Measurements from ENCODE around the gene ZNF771. TPM values are rescaled to one million over a fixed set of nuclear protein-coding genes. Genes with fewer than 3 reads are reported as not detected.
A peak's percentile ranks its signal among the peaks of the same experiment; 100 is the strongest.

Gene ZNF771
- polyA plus RNA-seq, 4 donors, result 2.5 to 5.3 (median 3.6) TPM

DNA sequence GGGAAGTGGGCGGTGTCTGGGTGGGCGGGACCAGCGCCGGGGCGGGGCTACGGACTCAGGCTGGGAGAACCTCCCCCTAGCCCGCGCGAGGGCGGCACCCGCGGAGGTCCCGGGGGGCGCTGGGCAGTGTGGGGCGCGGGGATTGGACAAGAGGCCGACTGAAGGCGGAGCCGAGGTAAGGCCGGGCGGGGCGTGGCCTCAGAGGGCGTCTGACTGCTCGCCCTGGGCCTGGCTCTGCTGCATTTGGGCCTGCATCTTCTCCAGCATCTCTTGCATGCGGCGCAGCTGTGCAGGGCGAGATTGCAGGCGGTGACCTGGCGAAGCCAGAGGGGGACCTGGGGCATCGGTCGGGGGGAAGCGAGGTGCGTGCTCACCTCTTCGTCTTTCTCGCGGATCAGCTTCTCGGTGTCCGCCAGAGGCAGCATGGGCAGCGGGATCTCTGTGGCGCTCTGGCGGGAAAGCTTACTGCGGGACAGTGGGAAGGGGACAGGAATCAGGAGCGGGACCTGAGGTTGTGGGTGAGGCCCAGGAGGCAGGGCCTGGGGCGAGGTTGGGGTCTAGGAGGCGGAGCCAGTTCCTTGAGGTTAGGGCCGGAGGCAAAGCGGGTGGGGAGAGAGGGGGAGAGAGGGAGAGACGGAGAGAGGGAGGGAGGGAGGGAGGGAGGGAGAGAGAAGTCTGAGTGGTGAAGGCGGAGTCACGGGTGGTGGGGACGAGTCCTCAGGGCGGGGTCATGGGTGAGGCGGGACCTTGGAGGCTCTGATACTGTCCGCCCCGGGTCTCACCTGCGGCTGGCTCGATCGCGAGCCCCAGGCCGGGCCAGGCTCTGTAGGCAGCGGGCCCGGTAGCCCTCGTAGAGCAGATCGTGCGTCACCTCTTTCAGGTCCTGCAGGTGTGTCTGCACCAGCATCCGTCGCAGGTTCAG is 28.9 kb upstream of the ZNF771 start:
- WGBS, 3 donors, result 1% methylated on average over 51 to 67 of the region's 67 CpGs
- peak; percentile 98 to 99 for DNase-seq
- peaks cover 2 to 20% (median 5%) of the 10 kb centered on the region in 3 donors for H3K4me1 ChIP-seq (ENCODE audit: control insufficient read depth in 3 of 3, insufficient read depth in 2 of 3, low read depth in 1 of 3, low read length in 2 of 3)
- H3K36me3 ChIP-seq (ENCODE audit: control insufficient read depth in 3 of 3, insufficient read depth in 2 of 3, low read depth in 1 of 3, low read length in 3 of 3), result peaks cover 0 to 7% (median 0%) of the 10 kb centered on the region in 3 donors
- no peaks in the 10 kb centered on the region for H3K9me3 ChIP-seq (ENCODE audit: control insufficient read depth in 2 of 2, insufficient read depth in 1 of 2, low read depth in 1 of 2, low read length in 1 of 2)
- H3K27me3 ChIP-seq (ENCODE audit: control insufficient read depth in 3 of 3, insufficient read depth in 3 of 3, low read length in 3 of 3), result no peaks in the 10 kb centered on the region
- FAIRE-seq, result no peak
- peak overlapping the region; percentile 35 to 94 (median 65) for H3K4me3 ChIP-seq (ENCODE audit: low read depth in 1 of 3, low read length in 3 of 3)
- peak overlapping the region; percentile 82 to 100 (median 100) for H3K27ac ChIP-seq (ENCODE audit: low read depth in 1 of 3, low read length in 2 of 3)

DNA sequence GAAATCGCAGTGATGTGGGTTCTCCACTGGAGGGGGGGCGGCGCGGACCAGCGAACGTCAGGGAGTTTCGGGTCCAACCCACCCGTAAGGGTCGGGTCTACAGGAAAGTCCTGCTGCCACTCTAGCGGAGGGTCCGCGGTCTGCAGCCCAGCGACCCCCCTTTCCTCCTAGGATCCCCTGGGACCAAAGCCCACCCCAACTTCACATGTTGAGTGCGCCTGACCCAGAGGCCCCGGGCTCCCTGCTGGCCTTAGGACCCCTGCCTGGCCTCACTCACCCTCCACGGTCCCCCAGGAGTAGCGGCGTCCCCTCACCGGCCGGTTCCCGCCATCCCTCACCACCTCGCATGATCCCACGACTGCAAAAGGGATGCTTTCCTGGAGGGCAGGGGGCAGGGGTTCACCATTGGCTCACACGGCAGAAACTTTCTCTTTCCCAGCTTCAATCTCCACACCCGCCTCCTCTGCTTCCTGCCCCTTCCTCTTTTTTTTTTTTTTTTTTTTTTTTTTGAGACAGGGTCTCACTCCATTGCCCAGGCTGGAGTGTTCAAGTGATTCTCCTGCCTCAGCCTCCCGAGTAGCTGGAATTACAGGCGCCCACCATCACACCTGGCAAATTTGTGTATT is 28.1 kb upstream of the ZNF771 start:
- peak overlapping the region; percentile 82 to 100 (median 96) for H3K27ac ChIP-seq (ENCODE audit: low read depth in 1 of 3, low read length in 2 of 3)
- FAIRE-seq (no peak), DNase-seq (no peak)
- peaks cover 0 to 7% (median 0%) of the 10 kb centered on the region in 3 donors for H3K36me3 ChIP-seq (ENCODE audit: control insufficient read depth in 3 of 3, insufficient read depth in 2 of 3, low read depth in 1 of 3, low read length in 3 of 3)
- H3K27me3 ChIP-seq (ENCODE audit: control insufficient read depth in 3 of 3, insufficient read depth in 3 of 3, low read length in 3 of 3), result no peaks in the 10 kb centered on the region
- WGBS, 3 donors, result 29 to 35% (median 35%) methylated on average over 27 of the region's 27 CpGs
- no peaks in the 10 kb centered on the region for H3K9me3 ChIP-seq (ENCODE audit: control insufficient read depth in 2 of 2, insufficient read depth in 1 of 2, low read depth in 1 of 2, low read length in 1 of 2)
- H3K4me3 ChIP-seq (ENCODE audit: low read depth in 1 of 3, low read length in 3 of 3), result peak overlapping the region; percentile 25 to 71 (median 52)
- H3K4me1 ChIP-seq (ENCODE audit: control insufficient read depth in 3 of 3, insufficient read depth in 2 of 3, low read depth in 1 of 3, low read length in 2 of 3), result peaks cover 2 to 20% (median 5%) of the 10 kb centered on the region in 3 donors

DNA sequence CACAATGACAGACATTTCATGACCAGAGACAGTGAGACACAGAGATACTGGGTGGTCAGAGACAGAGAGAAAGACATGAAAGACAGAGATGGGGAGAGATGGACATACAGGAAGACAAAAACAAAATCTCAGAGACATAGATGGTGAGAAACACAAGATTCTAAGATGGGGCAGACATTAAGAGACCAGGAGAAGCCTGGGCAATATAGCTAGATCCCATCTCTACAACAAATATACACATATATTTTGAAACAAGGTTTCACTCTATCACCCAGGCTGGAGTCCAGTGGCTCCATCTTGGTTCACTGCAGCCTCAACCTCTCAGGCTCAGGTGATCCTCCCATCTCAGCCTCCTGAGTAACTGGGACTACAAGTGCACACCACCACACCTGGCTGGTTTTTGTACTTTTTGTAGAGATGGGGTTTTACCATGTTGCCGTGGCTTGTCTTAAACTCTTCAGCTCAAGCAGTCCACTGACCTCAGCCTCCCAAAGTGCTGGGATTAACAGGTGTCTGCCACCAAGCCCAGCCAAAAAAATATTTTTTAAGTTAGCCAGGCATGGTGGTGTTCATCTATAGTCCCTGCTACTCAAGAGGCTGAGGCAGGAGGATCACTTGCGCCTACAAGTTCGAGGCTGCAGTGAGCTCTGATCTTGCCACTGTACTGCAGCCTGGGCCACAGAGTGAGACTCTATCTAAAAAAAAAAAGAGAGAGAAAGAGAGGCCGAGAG is 27.2 kb upstream of the ZNF771 start:
- Histone ChIP-seq H3K4me1 (ENCODE audit: control insufficient read depth in 3 of 3, insufficient read depth in 2 of 3, low read depth in 1 of 3, low read length in 2 of 3) (peaks cover 2 to 20% (median 5%) of the 10 kb centered on the region in 3 donors), H3K4me3 (ENCODE audit: low read depth in 1 of 3, low read length in 3 of 3) (no peak overlapping the region), H3K9me3 (ENCODE audit: control insufficient read depth in 2 of 2, insufficient read depth in 1 of 2, low read depth in 1 of 2, low read length in 1 of 2) (no peaks in the 10 kb centered on the region), H3K36me3 (ENCODE audit: control insufficient read depth in 3 of 3, insufficient read depth in 2 of 3, low read depth in 1 of 3, low read length in 3 of 3) (peaks cover 0 to 7% (median 0%) of the 10 kb centered on the region in 3 donors), H3K27me3 (ENCODE audit: control insufficient read depth in 3 of 3, insufficient read depth in 3 of 3, low read length in 3 of 3) (no peaks in the 10 kb centered on the region), H3K27ac (ENCODE audit: low read depth in 1 of 3, low read length in 2 of 3) (peak overlapping the region in 1 of 3 donors; percentile 11)
- DNase-seq (no peak), FAIRE-seq (no peak)
- WGBS, 3 donors, result 83 to 97% (median 89%) methylated on average over 4 of the region's 4 CpGs

DNA sequence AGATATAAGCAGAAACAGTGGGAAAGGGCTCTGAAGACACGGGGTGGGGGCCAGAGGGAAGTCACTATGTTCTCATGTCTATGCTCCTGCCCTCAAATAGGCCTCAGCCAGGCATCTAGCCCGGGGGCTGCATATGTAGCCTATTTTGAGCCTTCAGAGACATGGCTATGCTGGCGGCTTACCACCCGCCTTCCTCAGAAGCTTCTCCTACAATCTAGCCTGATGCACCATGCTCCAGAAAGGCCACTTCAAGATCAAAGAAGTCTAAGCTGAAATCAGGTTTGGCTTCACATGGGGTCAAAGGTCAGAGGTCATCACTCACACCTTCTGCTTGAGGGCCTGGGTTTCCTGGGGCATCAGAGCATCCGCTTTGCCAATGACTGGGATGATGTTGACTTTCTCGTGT is 26.6 kb upstream of the ZNF771 start:
- Histone ChIP-seq H3K27me3 (ENCODE audit: control insufficient read depth in 3 of 3, insufficient read depth in 3 of 3, low read length in 3 of 3) (no peaks in the 10 kb centered on the region), H3K4me1 (ENCODE audit: control insufficient read depth in 3 of 3, insufficient read depth in 2 of 3, low read depth in 1 of 3, low read length in 2 of 3) (peaks cover 2 to 20% (median 5%) of the 10 kb centered on the region in 3 donors), H3K9me3 (ENCODE audit: control insufficient read depth in 2 of 2, insufficient read depth in 1 of 2, low read depth in 1 of 2, low read length in 1 of 2) (no peaks in the 10 kb centered on the region), H3K36me3 (ENCODE audit: control insufficient read depth in 3 of 3, insufficient read depth in 2 of 3, low read depth in 1 of 3, low read length in 3 of 3) (peaks cover 0 to 7% (median 0%) of the 10 kb centered on the region in 3 donors), H3K4me3 (ENCODE audit: low read depth in 1 of 3, low read length in 3 of 3) (no peak overlapping the region), H3K27ac (ENCODE audit: low read depth in 1 of 3, low read length in 2 of 3) (no peak overlapping the region)
- DNase-seq (no peak), FAIRE-seq (no peak)
- WGBS, 3 donors, result 70 to 77% (median 74%) methylated on average over 6 of the region's 6 CpGs

DNA sequence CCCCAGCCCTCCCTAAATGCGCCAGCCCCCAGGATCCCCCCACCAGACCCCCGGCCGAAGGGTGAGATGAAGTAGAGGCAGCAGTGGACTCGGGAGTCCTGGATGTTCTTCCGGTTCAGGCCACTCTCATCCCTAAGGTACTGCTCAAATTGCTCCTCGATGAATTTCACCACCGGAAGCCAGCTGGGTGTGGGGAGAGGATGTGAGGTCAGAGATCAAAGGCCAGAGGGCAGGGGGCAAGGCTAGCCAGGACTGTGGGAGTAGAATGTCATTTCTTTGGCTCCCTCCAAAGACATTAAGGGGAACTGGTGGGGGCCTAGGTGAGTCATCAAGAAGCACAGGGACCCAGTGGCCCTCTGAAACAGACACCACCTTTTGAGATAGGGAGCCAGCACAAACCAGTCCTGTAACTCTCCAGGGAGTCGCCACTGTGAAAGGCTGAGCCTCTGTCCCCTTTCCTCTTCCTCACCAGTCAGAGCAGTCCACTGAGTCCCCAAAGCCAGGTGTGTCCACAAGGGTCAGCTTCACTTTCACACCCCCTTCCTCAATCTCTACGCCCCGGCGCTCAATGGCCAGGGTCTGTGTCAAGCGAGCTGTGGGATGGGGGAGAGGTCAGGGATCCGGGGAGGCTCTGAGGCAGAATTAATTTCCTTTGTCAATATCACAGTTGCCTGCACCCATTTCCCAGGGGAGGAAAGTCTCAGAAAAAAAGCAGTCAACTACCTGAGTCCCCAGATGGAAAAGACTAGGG is 25.9 kb upstream of the ZNF771 start:
- peak overlapping the region in 1 of 3 donors; percentile 39 for H3K4me3 ChIP-seq (ENCODE audit: low read depth in 1 of 3, low read length in 3 of 3)

DNA sequence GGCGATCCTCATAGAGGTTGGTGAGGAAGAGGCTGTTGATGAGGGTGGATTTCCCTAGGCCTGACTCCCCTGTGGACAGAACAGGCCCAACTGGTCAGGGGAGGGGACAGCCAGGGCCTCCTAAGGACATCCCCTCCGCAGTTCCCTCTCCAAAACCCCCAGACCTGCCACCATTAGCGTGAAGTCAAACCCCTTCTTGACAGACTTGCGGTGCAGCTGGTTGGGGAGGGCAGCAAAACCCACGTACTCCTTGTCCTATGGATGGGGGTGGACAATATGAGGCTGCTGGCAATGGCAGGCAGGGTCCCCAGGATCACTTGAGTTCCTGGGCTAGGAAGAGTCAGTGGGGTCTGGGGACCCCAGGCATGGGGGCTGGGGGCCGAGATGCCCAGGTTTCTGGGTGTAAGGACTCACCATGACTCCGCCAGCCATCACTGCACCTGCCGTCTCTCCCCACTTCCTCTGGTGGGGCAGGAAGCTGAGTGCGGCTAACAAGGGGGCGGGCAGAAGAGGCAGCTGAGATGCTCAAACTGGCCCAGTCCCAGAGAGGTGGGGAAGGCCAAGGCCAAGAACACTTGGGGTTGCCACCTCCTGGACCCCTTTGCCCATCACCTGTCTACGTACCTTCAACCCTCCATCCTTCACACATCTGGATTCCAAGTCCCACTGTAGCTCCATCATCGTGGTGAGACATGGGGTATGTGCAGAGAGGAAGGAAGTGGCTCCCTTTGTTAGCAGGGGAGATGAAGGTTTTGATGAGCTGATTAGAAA is 25.1 kb upstream of the ZNF771 start, which contains the start of gene SEPTIN1:
TSS of gene SEPTIN1 (minus strand) at position 451 of the 771 bp plus-strand sequence. CDS start at position 432, 19 bp downstream.
- H3K4me3 ChIP-seq (ENCODE audit: low read depth in 1 of 3, low read length in 3 of 3), result peak within 1 kb of the TSS in 1 of 3 donors; percentile 39
- DNase-seq, result peak; percentile 8 to 55
- H3K27ac ChIP-seq (ENCODE audit: low read depth in 1 of 3, low read length in 2 of 3), result peak within 1 kb of the TSS in 2 of 3 donors; percentile 42 to 43
- H3K36me3 ChIP-seq (ENCODE audit: control insufficient read depth in 3 of 3, insufficient read depth in 2 of 3, low read depth in 1 of 3, low read length in 3 of 3), result peaks cover 0 to 7% (median 0%) of the 10 kb centered on the region in 3 donors
- peaks cover 0 to 16% (median 2%) of the 10 kb centered on the region in 3 donors for H3K4me1 ChIP-seq (ENCODE audit: control insufficient read depth in 3 of 3, insufficient read depth in 2 of 3, low read depth in 1 of 3, low read length in 2 of 3)
- 44 to 50% (median 48%) methylated on average over 11 to 12 of the region's 12 CpGs for WGBS, 3 donors
- no peak for FAIRE-seq
- H3K27me3 ChIP-seq (ENCODE audit: control insufficient read depth in 3 of 3, insufficient read depth in 3 of 3, low read length in 3 of 3), result no peaks in the 10 kb centered on the region
- H3K9me3 ChIP-seq (ENCODE audit: control insufficient read depth in 2 of 2, insufficient read depth in 1 of 2, low read depth in 1 of 2, low read length in 1 of 2), result no peaks in the 10 kb centered on the region

More for the DNA sequence above, 25.9 kb upstream of the ZNF771 start:
- 63 to 69% (median 63%) methylated on average over 13 of the region's 13 CpGs for WGBS, 3 donors
- DNase-seq (peak in 1 of 2 donors; percentile 9), FAIRE-seq (no peak)
- Histone ChIP-seq H3K27me3 (ENCODE audit: control insufficient read depth in 3 of 3, insufficient read depth in 3 of 3, low read length in 3 of 3) (no peaks in the 10 kb centered on the region), H3K4me1 (ENCODE audit: control insufficient read depth in 3 of 3, insufficient read depth in 2 of 3, low read depth in 1 of 3, low read length in 2 of 3) (peaks cover 2 to 20% (median 5%) of the 10 kb centered on the region in 3 donors), H3K36me3 (ENCODE audit: control insufficient read depth in 3 of 3, insufficient read depth in 2 of 3, low read depth in 1 of 3, low read length in 3 of 3) (peaks cover 0 to 7% (median 0%) of the 10 kb centered on the region in 3 donors), H3K27ac (ENCODE audit: low read depth in 1 of 3, low read length in 2 of 3) (peak overlapping the region in 2 of 3 donors; percentile 5 to 43), H3K9me3 (ENCODE audit: control insufficient read depth in 2 of 2, insufficient read depth in 1 of 2, low read depth in 1 of 2, low read length in 1 of 2) (no peaks in the 10 kb centered on the region)

DNA sequence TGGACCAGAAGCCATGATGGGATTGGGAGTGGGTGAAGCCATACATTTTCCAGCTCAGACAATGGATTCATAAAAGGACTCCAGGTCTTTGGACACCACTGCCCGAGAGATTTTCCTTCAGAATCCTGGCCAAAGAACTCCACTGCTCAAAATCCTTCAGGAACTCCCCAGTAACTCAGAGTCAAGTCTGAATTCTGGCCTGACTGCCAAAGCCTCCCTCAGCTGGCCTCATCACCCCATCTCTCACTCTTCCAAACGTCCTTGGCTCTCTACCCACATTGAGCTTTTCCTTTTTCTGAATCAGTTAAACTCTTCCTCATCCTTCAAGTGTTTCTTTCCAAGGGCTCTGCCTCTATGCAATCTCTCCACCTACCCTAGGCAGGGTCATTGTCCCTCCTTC is 23.9 kb upstream of the ZNF771 start:
- FAIRE-seq (no peak), DNase-seq (peak in 1 of 2 donors; percentile 1)
- Histone ChIP-seq H3K9me3 (ENCODE audit: control insufficient read depth in 2 of 2, insufficient read depth in 1 of 2, low read depth in 1 of 2, low read length in 1 of 2) (no peaks in the 10 kb centered on the region), H3K4me1 (ENCODE audit: control insufficient read depth in 3 of 3, insufficient read depth in 2 of 3, low read depth in 1 of 3, low read length in 2 of 3) (peaks cover 0 to 14% (median 2%) of the 10 kb centered on the region in 3 donors), H3K4me3 (ENCODE audit: low read depth in 1 of 3, low read length in 3 of 3) (no peak overlapping the region), H3K27me3 (ENCODE audit: control insufficient read depth in 3 of 3, insufficient read depth in 3 of 3, low read length in 3 of 3) (no peaks in the 10 kb centered on the region), H3K27ac (ENCODE audit: low read depth in 1 of 3, low read length in 2 of 3) (no peak overlapping the region), H3K36me3 (ENCODE audit: control insufficient read depth in 3 of 3, insufficient read depth in 2 of 3, low read depth in 1 of 3, low read length in 3 of 3) (peaks cover 0 to 7% (median 0%) of the 10 kb centered on the region in 3 donors)
- WGBS, 3 donors, result 45 to 55% (median 47%) methylated on average over 2 of the region's 2 CpGs

Measured in small intestine (tissue), 7 donors.